Measurements from ENCODE around the gene TSPAN16.

Gene TSPAN16

GRCh38 chr19:11322269-11323024 is 26.5 kb downstream of the TSPAN16 start:
- no peak overlapping the region for H3K4me3 ChIP-seq (ENCODE audit: low read depth, low read length)
- TF ChIP-seq CTCF (IDR thresholded peaks at IDR 0.05; ENCODE audit: control insufficient read depth, extremely low read depth, insufficient read depth) = no peak
- DNase-seq (ENCODE audit: low read depth) = no peak

GRCh38 chr19:11323601-11324078 is 27.7 kb downstream of the TSPAN16 start:
- no peak for TF ChIP-seq CTCF (IDR thresholded peaks at IDR 0.05; ENCODE audit: control insufficient read depth, extremely low read depth, insufficient read depth)
- H3K4me3 ChIP-seq (ENCODE audit: low read depth, low read length) = peak overlapping the region; percentile 25; the same call in 1 of the 2 replicates
- DNase-seq (ENCODE audit: low read depth) = no peak

GRCh38 chr19:11324079-11324661 is 28.2 kb downstream of the TSPAN16 start:
- TF ChIP-seq CTCF (IDR thresholded peaks at IDR 0.05; ENCODE audit: control insufficient read depth, extremely low read depth, insufficient read depth) = no peak
- peak overlapping the region; percentile 25 for H3K4me3 ChIP-seq (ENCODE audit: low read depth, low read length)
- DNase-seq (ENCODE audit: low read depth) = peak; percentile 76

- H3K4me3 ChIP-seq (ENCODE audit: low read depth, low read length) = no peak overlapping the region
- TF ChIP-seq CTCF (IDR thresholded peaks at IDR 0.05; ENCODE audit: control insufficient read depth, extremely low read depth, insufficient read depth) = no peak
- DNase-seq (ENCODE audit: low read depth) = no peak
These were observed 28.9 kb downstream of the TSPAN16 start for GRCh38 chr19:11324748-11325389.

GRCh38 chr19:11325544-11325943 is 29.6 kb downstream of the TSPAN16 start:
- no peak overlapping the region for H3K4me3 ChIP-seq (ENCODE audit: low read depth, low read length)
- no peak for DNase-seq (ENCODE audit: low read depth)
- TF ChIP-seq CTCF (IDR thresholded peaks at IDR 0.05; ENCODE audit: control insufficient read depth, extremely low read depth, insufficient read depth) = no peak

GRCh38 chr19:11330127-11330526 is 34.2 kb downstream of the TSPAN16 start:
- no peak for DNase-seq (ENCODE audit: low read depth)
- no peak overlapping the region for H3K4me3 ChIP-seq (ENCODE audit: low read depth, low read length)
- no peak for TF ChIP-seq CTCF (IDR thresholded peaks at IDR 0.05; ENCODE audit: control insufficient read depth, extremely low read depth, insufficient read depth)

Measured in LNCaP clone FGC (cell line).